WTC11 (cell line): ENCODE results near the gene KDELR3.

Source experiments
- ELF4 ChIP-seq: sonication (generic); formaldehyde crosslinking; IDR thresholded peaks from 2 replicates; pipeline ENCODE4 v1.8.1; 2022; ENCODE audit warnings: low read depth, mild to moderate bottlenecking, moderate library complexity, missing genetic modification reagents
- ETV6 ChIP-seq: sonication (generic); formaldehyde crosslinking; IDR thresholded peaks from 2 replicates; pipeline ENCODE4 v1.8.1; 2022; ENCODE audit warnings: mild to moderate bottlenecking, missing genetic modification reagents
- MYBL2 ChIP-seq: sonication (generic); formaldehyde crosslinking; IDR thresholded peaks from 2 replicates; pipeline ENCODE4 v1.8.1; 2023; ENCODE audit warnings: mild to moderate bottlenecking, moderate library complexity, missing genetic modification reagents
- NR3C1 ChIP-seq: sonication (generic); formaldehyde crosslinking; conservative IDR thresholded peaks from 2 replicates; pipeline ENCODE4 v1.8.1; 2023; ENCODE audit warnings: low read depth, mild to moderate bottlenecking, missing genetic modification reagents
- ZNF263 ChIP-seq: sonication (generic); formaldehyde crosslinking; IDR thresholded peaks from 2 replicates; pipeline ENCODE4 v1.8.1; 2022; ENCODE audit warnings: low read depth, mild to moderate bottlenecking, moderate library complexity, missing genetic modification reagents
- TF ChIP-seq, protein P1 (sequence below): sonication (generic); formaldehyde crosslinking; IDR thresholded peaks from 2 replicates; pipeline ENCODE4 v1.8.1; 2022; ENCODE audit warnings: low read depth, mild to moderate bottlenecking, moderate library complexity, missing genetic modification reagents, borderline replicate concordance
- TF ChIP-seq, protein P2 (sequence below): sonication (generic); formaldehyde crosslinking; IDR thresholded peaks from 2 replicates; pipeline ENCODE4 v1.8.0; 2022; ENCODE audit warnings: missing genetic modification reagents
- TF ChIP-seq, protein P3 (sequence below): fragments of 200-600 bp; IDR thresholded peaks from 2 replicates; pipeline ENCODE4 v1.8.0; 2022; ENCODE audit warnings: antibody characterized with exemption
- TF ChIP-seq, protein P4 (sequence below): sonication (generic); formaldehyde crosslinking; IDR thresholded peaks from 2 replicates; pipeline ENCODE4 v1.8.0; 2022; ENCODE audit warnings: mild to moderate bottlenecking, missing genetic modification reagents
- TF ChIP-seq, protein P5 (sequence below): sonication (generic); formaldehyde crosslinking; conservative IDR thresholded peaks from 2 replicates; pipeline ENCODE4 v1.8.1; 2023; ENCODE audit warnings: mild to moderate bottlenecking, low read depth, missing genetic modification reagents, moderate library complexity
- TF ChIP-seq, protein P6 (sequence below): sonication (generic); formaldehyde crosslinking; IDR thresholded peaks from 2 replicates; pipeline ENCODE4 v1.8.1; 2023; ENCODE audit warnings: mild to moderate bottlenecking, missing genetic modification reagents, moderate library complexity
- TF ChIP-seq, protein P7 (sequence below): sonication (generic); formaldehyde crosslinking; IDR thresholded peaks from 2 replicates; pipeline ENCODE4 v1.8.0; 2022; ENCODE audit warnings: mild to moderate bottlenecking, missing genetic modification reagents

DNA sequence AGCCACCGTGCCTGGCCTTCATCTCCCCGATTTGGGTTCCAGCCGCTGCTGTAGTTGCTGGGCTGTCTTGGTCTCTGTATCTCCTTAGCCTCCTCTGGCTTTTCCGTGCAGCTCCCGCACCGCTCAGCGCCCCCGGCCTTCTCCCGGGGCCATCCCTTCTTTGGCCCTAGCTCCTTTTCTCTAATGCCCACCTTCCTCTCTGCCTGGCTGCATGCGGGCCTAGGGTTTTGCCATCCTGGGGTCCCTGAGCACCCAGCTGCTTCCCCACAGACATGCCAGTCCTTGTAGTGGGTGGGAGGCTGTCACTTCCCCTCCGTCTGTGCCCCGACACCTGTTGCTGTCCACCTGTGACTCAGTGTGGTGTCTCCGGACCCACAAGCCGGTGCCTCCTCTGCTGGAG is 49.3 kb upstream of the KDELR3 start:
- no peak for TF ChIP-seq MYBL2 (CRISPR knock-in tag)
- TF ChIP-seq, protein P1, sequence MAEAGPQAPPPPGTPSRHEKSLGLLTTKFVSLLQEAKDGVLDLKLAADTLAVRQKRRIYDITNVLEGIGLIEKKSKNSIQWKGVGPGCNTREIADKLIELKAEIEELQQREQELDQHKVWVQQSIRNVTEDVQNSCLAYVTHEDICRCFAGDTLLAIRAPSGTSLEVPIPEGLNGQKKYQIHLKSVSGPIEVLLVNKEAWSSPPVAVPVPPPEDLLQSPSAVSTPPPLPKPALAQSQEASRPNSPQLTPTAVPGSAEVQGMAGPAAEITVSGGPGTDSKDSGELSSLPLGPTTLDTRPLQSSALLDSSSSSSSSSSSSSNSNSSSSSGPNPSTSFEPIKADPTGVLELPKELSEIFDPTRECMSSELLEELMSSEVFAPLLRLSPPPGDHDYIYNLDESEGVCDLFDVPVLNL (CRISPR knock-in tag) = no peak
- TF ChIP-seq ETV6 (CRISPR knock-in tag) = no peak
- TF ChIP-seq, protein P2, sequence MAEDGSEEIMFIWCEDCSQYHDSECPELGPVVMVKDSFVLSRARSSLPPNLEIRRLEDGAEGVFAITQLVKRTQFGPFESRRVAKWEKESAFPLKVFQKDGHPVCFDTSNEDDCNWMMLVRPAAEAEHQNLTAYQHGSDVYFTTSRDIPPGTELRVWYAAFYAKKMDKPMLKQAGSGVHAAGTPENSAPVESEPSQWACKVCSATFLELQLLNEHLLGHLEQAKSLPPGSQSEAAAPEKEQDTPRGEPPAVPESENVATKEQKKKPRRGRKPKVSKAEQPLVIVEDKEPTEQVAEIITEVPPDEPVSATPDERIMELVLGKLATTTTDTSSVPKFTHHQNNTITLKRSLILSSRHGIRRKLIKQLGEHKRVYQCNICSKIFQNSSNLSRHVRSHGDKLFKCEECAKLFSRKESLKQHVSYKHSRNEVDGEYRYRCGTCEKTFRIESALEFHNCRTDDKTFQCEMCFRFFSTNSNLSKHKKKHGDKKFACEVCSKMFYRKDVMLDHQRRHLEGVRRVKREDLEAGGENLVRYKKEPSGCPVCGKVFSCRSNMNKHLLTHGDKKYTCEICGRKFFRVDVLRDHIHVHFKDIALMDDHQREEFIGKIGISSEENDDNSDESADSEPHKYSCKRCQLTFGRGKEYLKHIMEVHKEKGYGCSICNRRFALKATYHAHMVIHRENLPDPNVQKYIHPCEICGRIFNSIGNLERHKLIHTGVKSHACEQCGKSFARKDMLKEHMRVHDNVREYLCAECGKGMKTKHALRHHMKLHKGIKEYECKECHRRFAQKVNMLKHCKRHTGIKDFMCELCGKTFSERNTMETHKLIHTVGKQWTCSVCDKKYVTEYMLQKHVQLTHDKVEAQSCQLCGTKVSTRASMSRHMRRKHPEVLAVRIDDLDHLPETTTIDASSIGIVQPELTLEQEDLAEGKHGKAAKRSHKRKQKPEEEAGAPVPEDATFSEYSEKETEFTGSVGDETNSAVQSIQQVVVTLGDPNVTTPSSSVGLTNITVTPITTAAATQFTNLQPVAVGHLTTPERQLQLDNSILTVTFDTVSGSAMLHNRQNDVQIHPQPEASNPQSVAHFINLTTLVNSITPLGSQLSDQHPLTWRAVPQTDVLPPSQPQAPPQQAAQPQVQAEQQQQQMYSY (CRISPR knock-in tag) = no peak
- TF ChIP-seq, protein P3, sequence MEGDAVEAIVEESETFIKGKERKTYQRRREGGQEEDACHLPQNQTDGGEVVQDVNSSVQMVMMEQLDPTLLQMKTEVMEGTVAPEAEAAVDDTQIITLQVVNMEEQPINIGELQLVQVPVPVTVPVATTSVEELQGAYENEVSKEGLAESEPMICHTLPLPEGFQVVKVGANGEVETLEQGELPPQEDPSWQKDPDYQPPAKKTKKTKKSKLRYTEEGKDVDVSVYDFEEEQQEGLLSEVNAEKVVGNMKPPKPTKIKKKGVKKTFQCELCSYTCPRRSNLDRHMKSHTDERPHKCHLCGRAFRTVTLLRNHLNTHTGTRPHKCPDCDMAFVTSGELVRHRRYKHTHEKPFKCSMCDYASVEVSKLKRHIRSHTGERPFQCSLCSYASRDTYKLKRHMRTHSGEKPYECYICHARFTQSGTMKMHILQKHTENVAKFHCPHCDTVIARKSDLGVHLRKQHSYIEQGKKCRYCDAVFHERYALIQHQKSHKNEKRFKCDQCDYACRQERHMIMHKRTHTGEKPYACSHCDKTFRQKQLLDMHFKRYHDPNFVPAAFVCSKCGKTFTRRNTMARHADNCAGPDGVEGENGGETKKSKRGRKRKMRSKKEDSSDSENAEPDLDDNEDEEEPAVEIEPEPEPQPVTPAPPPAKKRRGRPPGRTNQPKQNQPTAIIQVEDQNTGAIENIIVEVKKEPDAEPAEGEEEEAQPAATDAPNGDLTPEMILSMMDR = no peak
- TF ChIP-seq, protein P4, sequence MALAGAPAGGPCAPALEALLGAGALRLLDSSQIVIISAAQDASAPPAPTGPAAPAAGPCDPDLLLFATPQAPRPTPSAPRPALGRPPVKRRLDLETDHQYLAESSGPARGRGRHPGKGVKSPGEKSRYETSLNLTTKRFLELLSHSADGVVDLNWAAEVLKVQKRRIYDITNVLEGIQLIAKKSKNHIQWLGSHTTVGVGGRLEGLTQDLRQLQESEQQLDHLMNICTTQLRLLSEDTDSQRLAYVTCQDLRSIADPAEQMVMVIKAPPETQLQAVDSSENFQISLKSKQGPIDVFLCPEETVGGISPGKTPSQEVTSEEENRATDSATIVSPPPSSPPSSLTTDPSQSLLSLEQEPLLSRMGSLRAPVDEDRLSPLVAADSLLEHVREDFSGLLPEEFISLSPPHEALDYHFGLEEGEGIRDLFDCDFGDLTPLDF (CRISPR knock-in tag) = no peak
- TF ChIP-seq, protein P5, sequence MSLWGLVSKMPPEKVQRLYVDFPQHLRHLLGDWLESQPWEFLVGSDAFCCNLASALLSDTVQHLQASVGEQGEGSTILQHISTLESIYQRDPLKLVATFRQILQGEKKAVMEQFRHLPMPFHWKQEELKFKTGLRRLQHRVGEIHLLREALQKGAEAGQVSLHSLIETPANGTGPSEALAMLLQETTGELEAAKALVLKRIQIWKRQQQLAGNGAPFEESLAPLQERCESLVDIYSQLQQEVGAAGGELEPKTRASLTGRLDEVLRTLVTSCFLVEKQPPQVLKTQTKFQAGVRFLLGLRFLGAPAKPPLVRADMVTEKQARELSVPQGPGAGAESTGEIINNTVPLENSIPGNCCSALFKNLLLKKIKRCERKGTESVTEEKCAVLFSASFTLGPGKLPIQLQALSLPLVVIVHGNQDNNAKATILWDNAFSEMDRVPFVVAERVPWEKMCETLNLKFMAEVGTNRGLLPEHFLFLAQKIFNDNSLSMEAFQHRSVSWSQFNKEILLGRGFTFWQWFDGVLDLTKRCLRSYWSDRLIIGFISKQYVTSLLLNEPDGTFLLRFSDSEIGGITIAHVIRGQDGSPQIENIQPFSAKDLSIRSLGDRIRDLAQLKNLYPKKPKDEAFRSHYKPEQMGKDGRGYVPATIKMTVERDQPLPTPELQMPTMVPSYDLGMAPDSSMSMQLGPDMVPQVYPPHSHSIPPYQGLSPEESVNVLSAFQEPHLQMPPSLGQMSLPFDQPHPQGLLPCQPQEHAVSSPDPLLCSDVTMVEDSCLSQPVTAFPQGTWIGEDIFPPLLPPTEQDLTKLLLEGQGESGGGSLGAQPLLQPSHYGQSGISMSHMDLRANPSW (CRISPR knock-in tag) = no peak
- TF ChIP-seq, protein P6, sequence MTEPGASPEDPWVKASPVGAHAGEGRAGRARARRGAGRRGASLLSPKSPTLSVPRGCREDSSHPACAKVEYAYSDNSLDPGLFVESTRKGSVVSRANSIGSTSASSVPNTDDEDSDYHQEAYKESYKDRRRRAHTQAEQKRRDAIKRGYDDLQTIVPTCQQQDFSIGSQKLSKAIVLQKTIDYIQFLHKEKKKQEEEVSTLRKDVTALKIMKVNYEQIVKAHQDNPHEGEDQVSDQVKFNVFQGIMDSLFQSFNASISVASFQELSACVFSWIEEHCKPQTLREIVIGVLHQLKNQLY (CRISPR knock-in tag) = no peak
- TF ChIP-seq ELF4 = no peak
- no peak for TF ChIP-seq ZNF263 (CRISPR knock-in tag)
- no peak for TF ChIP-seq NR3C1 (CRISPR knock-in tag)
- TF ChIP-seq, protein P7, sequence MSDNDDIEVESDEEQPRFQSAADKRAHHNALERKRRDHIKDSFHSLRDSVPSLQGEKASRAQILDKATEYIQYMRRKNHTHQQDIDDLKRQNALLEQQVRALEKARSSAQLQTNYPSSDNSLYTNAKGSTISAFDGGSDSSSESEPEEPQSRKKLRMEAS (CRISPR knock-in tag) = no peak
